ENCODE results near the gene EEF1AKMT3. TPM values are rescaled to one million over a fixed set of nuclear protein-coding genes. Genes with fewer than 3 reads are reported as not detected.

Gene EEF1AKMT3
- polyA plus RNA-seq, 1 donor (not counting 4 experiments of a cell fraction or from before 2014, with no cell fraction given): 7.7 TPM

GRCh38 chr12:57743769-57744168 lies 28.6 kb upstream of the EEF1AKMT3 start:
- Histone ChIP-seq H3K27me3 (ENCODE audit: control insufficient read depth, extremely low read depth, insufficient read depth, low read length) (peaks cover 21% of the 10 kb centered on the region), H3K36me3 (ENCODE audit: control insufficient read depth in 2 of 2, extremely low read depth in 1 of 2, insufficient read depth in 2 of 2, low read length in 2 of 2) (peaks cover 5 to 8% of the 10 kb centered on the region in 2 experiments), H2AFZ (ENCODE audit: control insufficient read depth, low read length) (peak overlapping the region; percentile 90), H3K27ac (ENCODE audit: control insufficient read depth, insufficient read depth, low read length) (peak overlapping the region; percentile 98), H3K9me1 (ENCODE audit: control insufficient read depth, extremely low read depth, insufficient read depth, low read length) (no peaks in the 10 kb centered on the region), H3K4me3 (ENCODE audit: control insufficient read depth in 2 of 3, extremely low read depth in 1 of 3, insufficient read depth in 2 of 3, low read depth in 1 of 3, low read length in 3 of 3) (peak overlapping the region in 2 of 3 experiments; percentile 97 to 99), H3K4me2 (ENCODE audit: control insufficient read depth, extremely low read depth, insufficient read depth, low read depth, low read length) (peak overlapping the region; percentile 94), H3K79me2 (ENCODE audit: control insufficient read depth, insufficient read depth, low read length) (peaks cover 13% of the 10 kb centered on the region), H3K9me3 (ENCODE audit: control insufficient read depth, low read depth, low read length) (no peaks in the 10 kb centered on the region), H4K20me1 (ENCODE audit: control insufficient read depth, extremely low read depth, insufficient read depth, low read length) (no peaks in the 10 kb centered on the region), H3K9ac (ENCODE audit: control insufficient read depth, extremely low read depth, insufficient read depth, low read length) (no peak overlapping the region), H3K4me1 (ENCODE audit: control insufficient read depth, extremely low read depth, insufficient read depth, low read length) (peaks cover 16% of the 10 kb centered on the region)
- TF ChIP-seq EZH2 (IDR thresholded peaks at IDR 0.05; ENCODE audit: low read length) (no peak), CTCF (optimal IDR thresholded peaks at IDR 0.05 in 1 of 3, IDR thresholded peaks at IDR 0.05 in 1 of 3, conservative IDR thresholded peaks at IDR 0.05 in 1 of 3; ENCODE audit: extremely low read depth in 1 of 3, insufficient read depth in 2 of 3, low read length in 3 of 3) (no peak)
- DNase-seq (ENCODE audit: low read depth, low spot score): no peak
- dilution Hi-C loops (cut with MboI; ENCODE audit: extremely low pct_ligation_motif_present, low sequenced_read_pairs): loop anchor here (25.0 kb wide), 1 partner anchor 156 kb away; the partner anchor contains the start of gene PIP4K2C
- FAIRE-seq: no peak

- TF ChIP-seq EZH2 (IDR thresholded peaks at IDR 0.05; ENCODE audit: low read length) (no peak), CTCF (optimal IDR thresholded peaks at IDR 0.05 in 1 of 3, IDR thresholded peaks at IDR 0.05 in 1 of 3, conservative IDR thresholded peaks at IDR 0.05 in 1 of 3; ENCODE audit: extremely low read depth in 1 of 3, insufficient read depth in 2 of 3, low read length in 3 of 3) (no peak)
- H3K9me3 ChIP-seq (ENCODE audit: control insufficient read depth, low read depth, low read length): no peaks in the 10 kb centered on the region
- FAIRE-seq: no peak
- no peak for DNase-seq (ENCODE audit: low read depth, low spot score)
- H3K4me2 ChIP-seq (ENCODE audit: control insufficient read depth, extremely low read depth, insufficient read depth, low read depth, low read length): peak overlapping the region; percentile 94
- peak overlapping the region; percentile 90 for H2AFZ ChIP-seq (ENCODE audit: control insufficient read depth, low read length)
- H3K36me3 ChIP-seq (ENCODE audit: control insufficient read depth in 2 of 2, extremely low read depth in 1 of 2, insufficient read depth in 2 of 2, low read length in 2 of 2): peaks cover 10% of the 10 kb centered on the region in 2 experiments
- H3K4me1 ChIP-seq (ENCODE audit: control insufficient read depth, extremely low read depth, insufficient read depth, low read length): peaks cover 16% of the 10 kb centered on the region
- peaks cover 17% of the 10 kb centered on the region for H3K27me3 ChIP-seq (ENCODE audit: control insufficient read depth, extremely low read depth, insufficient read depth, low read length)
- H3K79me2 ChIP-seq (ENCODE audit: control insufficient read depth, insufficient read depth, low read length): peaks cover 13% of the 10 kb centered on the region
- H3K27ac ChIP-seq (ENCODE audit: control insufficient read depth, insufficient read depth, low read length): peak overlapping the region; percentile 98
- dilution Hi-C loops (cut with MboI; ENCODE audit: extremely low pct_ligation_motif_present, low sequenced_read_pairs): loop anchor here (25.0 kb wide), 1 partner anchor 157 kb away; the partner anchor contains the start of gene PIP4K2C
- no peaks in the 10 kb centered on the region for H4K20me1 ChIP-seq (ENCODE audit: control insufficient read depth, extremely low read depth, insufficient read depth, low read length)
- H3K9me1 ChIP-seq (ENCODE audit: control insufficient read depth, extremely low read depth, insufficient read depth, low read length): no peaks in the 10 kb centered on the region
- H3K9ac ChIP-seq (ENCODE audit: control insufficient read depth, extremely low read depth, insufficient read depth, low read length): peak overlapping the region; percentile 99
- H3K4me3 ChIP-seq (ENCODE audit: control insufficient read depth in 2 of 3, extremely low read depth in 1 of 3, insufficient read depth in 2 of 3, low read depth in 1 of 3, low read length in 3 of 3): peak overlapping the region; percentile 81 to 99 (median 97)
Measured at GRCh38 chr12:57744194-57744776, 28.1 kb upstream of the EEF1AKMT3 start.
